PFSK-1 (cell line): Measurements from ENCODE around the gene MOV10L1.

Experiments
- POLR2AphosphoS5 ChIP-seq: IDR thresholded peaks from 2 replicates; pipeline ENCODE4 v1.6.1; 2012; ENCODE audit warnings: low read depth, mild to moderate bottlenecking, control low read depth, low read length, moderate library complexity
- SIN3A ChIP-seq: IDR thresholded peaks from 2 replicates; pipeline ENCODE4 v1.6.1; 2012; ENCODE audit warnings: mild to moderate bottlenecking, low read length, moderate library complexity, borderline replicate concordance; ENCODE audit not compliant: insufficient read depth
- TAF1 ChIP-seq: IDR thresholded peaks from 2 replicates; pipeline ENCODE4 v1.6.1; 2012; ENCODE audit warnings: low read length, control low read depth, borderline replicate concordance; ENCODE audit not compliant: insufficient read depth
- TF ChIP-seq, protein P1 (sequence below), 2 experiments: IDR thresholded peaks; 2 replicates each; pipeline versions ENCODE4 v1.6.1 to v1.8.0; 2011 to 2012; ENCODE audit warnings: low read depth in 2 of 2, low read length in 2 of 2, control low read depth in 1 of 2, inconsistent platforms in 1 of 2, mild to moderate bottlenecking in 1 of 2, moderate library complexity in 1 of 2; ENCODE audit not compliant: insufficient read depth in 1 of 2

DNA sequence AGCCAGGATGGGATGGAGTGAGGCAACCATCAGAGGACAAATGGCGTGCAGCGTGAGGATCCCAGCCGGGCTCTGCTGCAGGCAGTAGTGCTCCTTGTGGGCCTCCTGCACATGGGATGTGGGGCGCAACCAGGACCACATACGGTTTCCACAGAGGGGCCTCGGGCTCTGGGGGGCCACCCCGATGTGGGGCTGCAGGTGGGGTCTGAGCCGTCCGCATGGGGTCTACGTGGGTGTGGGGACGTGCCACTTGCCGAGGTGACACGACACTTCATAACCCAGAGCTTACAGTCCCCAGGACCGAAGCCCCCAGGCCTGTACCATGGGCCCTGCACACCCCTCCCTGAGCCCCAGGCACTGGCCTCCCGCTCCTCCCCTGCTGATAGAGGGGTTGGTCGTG, 42.5 kb upstream of the MOV10L1 start:
- TF ChIP-seq POLR2AphosphoS5: no peak
- no peak for TF ChIP-seq TAF1
- TF ChIP-seq, protein P1, sequence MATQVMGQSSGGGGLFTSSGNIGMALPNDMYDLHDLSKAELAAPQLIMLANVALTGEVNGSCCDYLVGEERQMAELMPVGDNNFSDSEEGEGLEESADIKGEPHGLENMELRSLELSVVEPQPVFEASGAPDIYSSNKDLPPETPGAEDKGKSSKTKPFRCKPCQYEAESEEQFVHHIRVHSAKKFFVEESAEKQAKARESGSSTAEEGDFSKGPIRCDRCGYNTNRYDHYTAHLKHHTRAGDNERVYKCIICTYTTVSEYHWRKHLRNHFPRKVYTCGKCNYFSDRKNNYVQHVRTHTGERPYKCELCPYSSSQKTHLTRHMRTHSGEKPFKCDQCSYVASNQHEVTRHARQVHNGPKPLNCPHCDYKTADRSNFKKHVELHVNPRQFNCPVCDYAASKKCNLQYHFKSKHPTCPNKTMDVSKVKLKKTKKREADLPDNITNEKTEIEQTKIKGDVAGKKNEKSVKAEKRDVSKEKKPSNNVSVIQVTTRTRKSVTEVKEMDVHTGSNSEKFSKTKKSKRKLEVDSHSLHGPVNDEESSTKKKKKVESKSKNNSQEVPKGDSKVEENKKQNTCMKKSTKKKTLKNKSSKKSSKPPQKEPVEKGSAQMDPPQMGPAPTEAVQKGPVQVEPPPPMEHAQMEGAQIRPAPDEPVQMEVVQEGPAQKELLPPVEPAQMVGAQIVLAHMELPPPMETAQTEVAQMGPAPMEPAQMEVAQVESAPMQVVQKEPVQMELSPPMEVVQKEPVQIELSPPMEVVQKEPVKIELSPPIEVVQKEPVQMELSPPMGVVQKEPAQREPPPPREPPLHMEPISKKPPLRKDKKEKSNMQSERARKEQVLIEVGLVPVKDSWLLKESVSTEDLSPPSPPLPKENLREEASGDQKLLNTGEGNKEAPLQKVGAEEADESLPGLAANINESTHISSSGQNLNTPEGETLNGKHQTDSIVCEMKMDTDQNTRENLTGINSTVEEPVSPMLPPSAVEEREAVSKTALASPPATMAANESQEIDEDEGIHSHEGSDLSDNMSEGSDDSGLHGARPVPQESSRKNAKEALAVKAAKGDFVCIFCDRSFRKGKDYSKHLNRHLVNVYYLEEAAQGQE (IDR thresholded peaks at IDR 0.05; ENCODE audit: insufficient read depth in 1 of 2, low read depth in 2 of 2, low read length in 2 of 2): no peak
- TF ChIP-seq SIN3A: no peak
